ENCODE measurements around the gene INSR.

Gene INSR

DNA sequence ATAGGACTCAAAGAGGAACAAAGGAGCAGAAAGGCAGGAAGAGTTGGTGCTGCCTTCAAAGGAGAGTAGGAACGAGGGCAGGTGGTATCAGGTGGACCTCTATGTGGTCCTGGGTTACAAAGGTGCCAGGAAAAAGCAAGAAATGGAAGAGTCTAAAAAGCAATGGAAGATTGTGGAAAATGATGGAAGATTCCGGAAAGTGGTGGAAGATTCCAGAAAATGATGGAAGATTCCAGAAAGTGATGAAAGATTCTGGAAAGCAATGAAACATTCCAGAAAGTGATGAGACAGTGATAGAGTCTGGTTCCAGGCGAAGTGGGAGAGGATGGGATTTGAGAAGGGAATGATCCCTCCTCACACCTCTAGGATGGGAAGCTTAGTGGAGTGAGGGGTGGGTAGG, 169.4 kb downstream of the INSR start:
- TF ChIP-seq FOXM1 (IDR thresholded peaks at IDR 0.05; ENCODE audit: borderline replicate concordance, low read depth) (no peak), EP300 (IDR thresholded peaks at IDR 0.05; ENCODE audit: borderline replicate concordance) (no peak), CEBPB (IDR thresholded peaks at IDR 0.05) (no peak), ZBTB7A (IDR thresholded peaks at IDR 0.05; ENCODE audit: low read depth) (no peak), TAF1 (IDR thresholded peaks at IDR 0.05; ENCODE audit: low read depth) (no peak), TCF12 (IDR thresholded peaks at IDR 0.05; ENCODE audit: low read depth) (no peak), CREB1 (IDR thresholded peaks at IDR 0.05; ENCODE audit: low read depth) (no peak), TEAD4 (IDR thresholded peaks at IDR 0.05) (no peak), NFIC (IDR thresholded peaks at IDR 0.05) (no peak), RAD21 (IDR thresholded peaks at IDR 0.05; ENCODE audit: low read depth) (no peak), EGR1 (IDR thresholded peaks at IDR 0.05) (no peak), YY1 (IDR thresholded peaks at IDR 0.05; ENCODE audit: low read depth) (no peak)
- TF ChIP-seq, protein P1, sequence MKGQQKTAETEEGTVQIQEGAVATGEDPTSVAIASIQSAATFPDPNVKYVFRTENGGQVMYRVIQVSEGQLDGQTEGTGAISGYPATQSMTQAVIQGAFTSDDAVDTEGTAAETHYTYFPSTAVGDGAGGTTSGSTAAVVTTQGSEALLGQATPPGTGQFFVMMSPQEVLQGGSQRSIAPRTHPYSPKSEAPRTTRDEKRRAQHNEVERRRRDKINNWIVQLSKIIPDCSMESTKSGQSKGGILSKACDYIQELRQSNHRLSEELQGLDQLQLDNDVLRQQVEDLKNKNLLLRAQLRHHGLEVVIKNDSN (IDR thresholded peaks at IDR 0.05) = no peak
- TF ChIP-seq, protein P2, sequence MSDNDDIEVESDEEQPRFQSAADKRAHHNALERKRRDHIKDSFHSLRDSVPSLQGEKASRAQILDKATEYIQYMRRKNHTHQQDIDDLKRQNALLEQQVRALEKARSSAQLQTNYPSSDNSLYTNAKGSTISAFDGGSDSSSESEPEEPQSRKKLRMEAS (IDR thresholded peaks at IDR 0.05) = no peak
- TF ChIP-seq, protein P3, sequence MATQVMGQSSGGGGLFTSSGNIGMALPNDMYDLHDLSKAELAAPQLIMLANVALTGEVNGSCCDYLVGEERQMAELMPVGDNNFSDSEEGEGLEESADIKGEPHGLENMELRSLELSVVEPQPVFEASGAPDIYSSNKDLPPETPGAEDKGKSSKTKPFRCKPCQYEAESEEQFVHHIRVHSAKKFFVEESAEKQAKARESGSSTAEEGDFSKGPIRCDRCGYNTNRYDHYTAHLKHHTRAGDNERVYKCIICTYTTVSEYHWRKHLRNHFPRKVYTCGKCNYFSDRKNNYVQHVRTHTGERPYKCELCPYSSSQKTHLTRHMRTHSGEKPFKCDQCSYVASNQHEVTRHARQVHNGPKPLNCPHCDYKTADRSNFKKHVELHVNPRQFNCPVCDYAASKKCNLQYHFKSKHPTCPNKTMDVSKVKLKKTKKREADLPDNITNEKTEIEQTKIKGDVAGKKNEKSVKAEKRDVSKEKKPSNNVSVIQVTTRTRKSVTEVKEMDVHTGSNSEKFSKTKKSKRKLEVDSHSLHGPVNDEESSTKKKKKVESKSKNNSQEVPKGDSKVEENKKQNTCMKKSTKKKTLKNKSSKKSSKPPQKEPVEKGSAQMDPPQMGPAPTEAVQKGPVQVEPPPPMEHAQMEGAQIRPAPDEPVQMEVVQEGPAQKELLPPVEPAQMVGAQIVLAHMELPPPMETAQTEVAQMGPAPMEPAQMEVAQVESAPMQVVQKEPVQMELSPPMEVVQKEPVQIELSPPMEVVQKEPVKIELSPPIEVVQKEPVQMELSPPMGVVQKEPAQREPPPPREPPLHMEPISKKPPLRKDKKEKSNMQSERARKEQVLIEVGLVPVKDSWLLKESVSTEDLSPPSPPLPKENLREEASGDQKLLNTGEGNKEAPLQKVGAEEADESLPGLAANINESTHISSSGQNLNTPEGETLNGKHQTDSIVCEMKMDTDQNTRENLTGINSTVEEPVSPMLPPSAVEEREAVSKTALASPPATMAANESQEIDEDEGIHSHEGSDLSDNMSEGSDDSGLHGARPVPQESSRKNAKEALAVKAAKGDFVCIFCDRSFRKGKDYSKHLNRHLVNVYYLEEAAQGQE (IDR thresholded peaks at IDR 0.05; ENCODE audit: low read depth) = no peak

DNA sequence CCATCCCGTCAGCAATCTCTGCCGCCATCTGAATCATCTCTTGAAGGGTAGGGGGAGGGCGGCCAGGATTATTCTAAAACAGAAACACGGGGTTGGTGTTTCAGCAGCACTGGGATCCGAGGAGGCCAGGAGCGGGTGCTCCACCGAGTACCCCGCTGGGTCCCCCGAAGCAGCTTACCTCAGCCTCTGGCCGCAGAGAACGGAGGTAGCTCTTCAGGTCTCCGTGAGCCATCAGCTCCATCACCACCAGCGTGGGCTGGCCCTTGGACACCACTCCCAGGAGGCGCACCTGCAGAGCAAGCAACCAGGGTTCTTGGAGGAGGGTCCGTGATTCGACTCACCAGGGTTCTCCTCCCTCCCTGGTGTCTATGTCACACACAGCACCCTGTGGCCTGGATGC, 171.5 kb downstream of the INSR start:
- TF ChIP-seq, protein P2 (IDR thresholded peaks at IDR 0.05) = no peak
- TF ChIP-seq NFIC (IDR thresholded peaks at IDR 0.05) (no peak), TAF1 (IDR thresholded peaks at IDR 0.05; ENCODE audit: low read depth) (no peak), EGR1 (IDR thresholded peaks at IDR 0.05) (no peak), RAD21 (IDR thresholded peaks at IDR 0.05; ENCODE audit: low read depth) (no peak), TCF12 (IDR thresholded peaks at IDR 0.05; ENCODE audit: low read depth) (no peak), YY1 (IDR thresholded peaks at IDR 0.05; ENCODE audit: low read depth) (no peak), CEBPB (IDR thresholded peaks at IDR 0.05) (no peak), ZBTB7A (IDR thresholded peaks at IDR 0.05; ENCODE audit: low read depth) (no peak), EP300 (IDR thresholded peaks at IDR 0.05; ENCODE audit: borderline replicate concordance) (no peak), TEAD4 (IDR thresholded peaks at IDR 0.05) (no peak), FOXM1 (IDR thresholded peaks at IDR 0.05; ENCODE audit: borderline replicate concordance, low read depth) (no peak), CREB1 (IDR thresholded peaks at IDR 0.05; ENCODE audit: low read depth) (no peak)
- TF ChIP-seq, protein P3 (IDR thresholded peaks at IDR 0.05; ENCODE audit: low read depth) = no peak
- TF ChIP-seq, protein P1 (IDR thresholded peaks at IDR 0.05) = no peak

DNA sequence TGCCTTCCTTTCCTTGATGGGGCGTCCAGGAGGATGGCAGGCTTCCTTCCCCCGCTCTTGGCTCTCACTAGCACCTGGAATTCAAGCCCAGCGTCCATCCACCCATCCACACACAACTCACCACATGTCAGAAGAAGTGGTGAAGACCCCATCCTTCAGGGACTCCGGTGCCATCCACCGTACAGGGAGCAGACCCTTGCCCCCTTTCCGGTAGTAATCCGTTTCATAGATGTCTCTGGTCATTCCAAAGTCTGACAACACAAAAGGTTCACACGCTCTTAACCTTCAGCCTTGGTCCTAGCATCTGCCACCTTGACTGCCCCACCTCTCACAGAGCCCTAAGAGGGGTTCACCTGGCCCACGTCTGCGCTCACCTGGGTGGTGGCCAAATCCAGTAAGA, 173.7 kb downstream of the INSR start:
- TF ChIP-seq EP300 (IDR thresholded peaks at IDR 0.05; ENCODE audit: borderline replicate concordance) (no peak), EGR1 (IDR thresholded peaks at IDR 0.05) (no peak), NFIC (IDR thresholded peaks at IDR 0.05) (no peak), CEBPB (IDR thresholded peaks at IDR 0.05) (no peak), TAF1 (IDR thresholded peaks at IDR 0.05; ENCODE audit: low read depth) (no peak), FOXM1 (IDR thresholded peaks at IDR 0.05; ENCODE audit: borderline replicate concordance, low read depth) (no peak), CREB1 (IDR thresholded peaks at IDR 0.05; ENCODE audit: low read depth) (no peak), TEAD4 (IDR thresholded peaks at IDR 0.05) (no peak)
- TF ChIP-seq, protein P2 (IDR thresholded peaks at IDR 0.05) = no peak
- TF ChIP-seq, protein P3 (IDR thresholded peaks at IDR 0.05; ENCODE audit: low read depth) = no peak

DNA sequence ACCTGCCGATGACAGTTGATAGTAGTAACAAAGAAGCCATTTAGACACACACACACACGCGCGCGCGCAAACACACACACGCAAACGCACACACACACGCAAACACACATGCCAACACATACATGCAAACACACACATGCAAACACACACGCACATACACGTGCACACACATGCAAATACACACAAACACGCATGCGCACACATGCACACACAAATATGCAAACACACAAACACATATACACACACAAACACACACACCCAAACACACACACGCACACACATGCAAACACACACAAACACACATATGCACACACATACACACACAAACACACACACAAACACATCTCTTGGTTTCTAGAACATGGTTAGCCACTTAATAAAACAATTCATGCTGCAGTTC, 174.6 kb downstream of the INSR start:
- TF ChIP-seq TCF12 (IDR thresholded peaks at IDR 0.05; ENCODE audit: low read depth) (no peak), CREB1 (IDR thresholded peaks at IDR 0.05; ENCODE audit: low read depth) (no peak), EP300 (IDR thresholded peaks at IDR 0.05; ENCODE audit: borderline replicate concordance) (no peak), TAF1 (IDR thresholded peaks at IDR 0.05; ENCODE audit: low read depth) (no peak), ZBTB7A (IDR thresholded peaks at IDR 0.05; ENCODE audit: low read depth) (no peak), NFIC (IDR thresholded peaks at IDR 0.05) (no peak), FOXM1 (IDR thresholded peaks at IDR 0.05; ENCODE audit: borderline replicate concordance, low read depth) (no peak), YY1 (IDR thresholded peaks at IDR 0.05; ENCODE audit: low read depth) (no peak), EGR1 (IDR thresholded peaks at IDR 0.05) (no peak)

Data from Ishikawa (cell line).